VCaP (cell line): ENCODE data around the gene SLC6A9.

Experiments used
- H3K27ac ChIP-seq: fragments of 450-650 bp; 2 replicates; pipeline ENCODE4 v1.5.1; 2017
- CTCF ChIP-seq: fragments of 450-650 bp; conservative IDR thresholded peaks from 2 replicates; pipeline ENCODE4 v1.5.1; 2017; ENCODE audit warnings: mild to moderate bottlenecking, moderate library complexity

The SLC6A9 gene

GRCh38 chr1:44024903-44025525 is 6.2 kb downstream of the SLC6A9 start:
- H3K27ac ChIP-seq: no peak overlapping the region
- TF ChIP-seq CTCF: no peak

GRCh38 chr1:44024031-44024902 is 7.0 kb downstream of the SLC6A9 start:
- H3K27ac ChIP-seq: no peak overlapping the region
- no peak for TF ChIP-seq CTCF

- TF ChIP-seq CTCF: no peak
- H3K27ac ChIP-seq: no peak overlapping the region
These were observed 9.5 kb downstream of the SLC6A9 start for GRCh38 chr1:44021581-44022321.

- H3K27ac ChIP-seq: no peak overlapping the region
- no peak for TF ChIP-seq CTCF
These were observed 10.1 kb downstream of the SLC6A9 start for GRCh38 chr1:44021156-44021555.

GRCh38 chr1:44020464-44020863 is 10.8 kb downstream of the SLC6A9 start:
- TF ChIP-seq CTCF: no peak
- no peak overlapping the region for H3K27ac ChIP-seq

- no peak overlapping the region for H3K27ac ChIP-seq
- no peak for TF ChIP-seq CTCF
These were observed 11.8 kb downstream of the SLC6A9 start for GRCh38 chr1:44019466-44019948.

GRCh38 chr1:44016890-44017400 is 14.3 kb downstream of the SLC6A9 start:
- no peak overlapping the region for H3K27ac ChIP-seq
- no peak for TF ChIP-seq CTCF
